ENCODE results near the gene ABI1.

ABI1 gene

DNA sequence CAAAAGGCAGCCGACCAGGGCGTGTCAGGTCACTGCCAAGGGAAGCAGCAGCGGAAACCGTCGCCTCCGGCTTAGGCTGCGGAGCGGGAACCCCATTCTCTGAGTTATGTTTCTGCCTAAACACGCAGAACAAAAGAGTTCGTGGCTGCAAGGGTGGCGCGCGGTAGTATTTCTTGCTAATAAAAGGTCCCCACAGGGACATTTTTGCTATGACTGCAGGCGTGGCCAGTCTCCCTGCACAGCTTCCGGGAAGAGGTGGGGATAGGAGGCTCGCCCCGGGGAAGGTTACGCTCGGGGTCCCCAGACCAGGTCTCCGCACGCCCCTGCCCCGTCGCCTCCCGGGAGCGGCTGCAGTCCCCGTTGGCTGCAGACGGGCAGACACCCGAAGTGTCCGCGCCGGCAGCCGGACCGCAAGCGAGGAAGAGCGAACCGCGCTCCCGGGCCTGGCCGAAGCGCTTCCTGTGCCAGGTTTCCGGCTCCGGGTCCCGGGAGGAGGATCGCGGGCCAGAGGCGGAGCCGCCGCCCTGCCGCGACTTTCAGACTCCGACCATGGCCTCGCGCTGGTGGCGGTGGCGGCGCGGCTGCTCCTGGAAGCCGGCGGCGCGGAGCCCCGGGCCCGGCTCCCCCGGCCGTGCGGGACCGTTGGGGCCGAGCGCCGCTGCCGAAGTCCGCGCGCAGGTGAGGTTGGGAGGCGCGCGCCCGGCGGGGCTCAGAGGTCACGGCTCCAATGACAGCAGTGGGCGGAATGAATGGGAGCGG lies 163.4 kb downstream of the ABI1 start, which contains the start of gene PDSS1:
Gene PDSS1 (plus strand): TSS at position 539 of the 759 bp plus-strand sequence. CDS start 11 bp downstream, at position 550.
- POLR2A ChIA-PET: no interaction called here
- CTCF ChIA-PET: interaction anchor here (1.4 to 2.7 kb wide), 6 partner anchors 12 to 185 kb away, joined by 3 to 11 read pairs (median 4); partner anchors contain the start of gene ABI1
- DNase-seq (ENCODE audit: extremely low spot score): peak; percentile 91
- TF ChIP-seq, protein P1, sequence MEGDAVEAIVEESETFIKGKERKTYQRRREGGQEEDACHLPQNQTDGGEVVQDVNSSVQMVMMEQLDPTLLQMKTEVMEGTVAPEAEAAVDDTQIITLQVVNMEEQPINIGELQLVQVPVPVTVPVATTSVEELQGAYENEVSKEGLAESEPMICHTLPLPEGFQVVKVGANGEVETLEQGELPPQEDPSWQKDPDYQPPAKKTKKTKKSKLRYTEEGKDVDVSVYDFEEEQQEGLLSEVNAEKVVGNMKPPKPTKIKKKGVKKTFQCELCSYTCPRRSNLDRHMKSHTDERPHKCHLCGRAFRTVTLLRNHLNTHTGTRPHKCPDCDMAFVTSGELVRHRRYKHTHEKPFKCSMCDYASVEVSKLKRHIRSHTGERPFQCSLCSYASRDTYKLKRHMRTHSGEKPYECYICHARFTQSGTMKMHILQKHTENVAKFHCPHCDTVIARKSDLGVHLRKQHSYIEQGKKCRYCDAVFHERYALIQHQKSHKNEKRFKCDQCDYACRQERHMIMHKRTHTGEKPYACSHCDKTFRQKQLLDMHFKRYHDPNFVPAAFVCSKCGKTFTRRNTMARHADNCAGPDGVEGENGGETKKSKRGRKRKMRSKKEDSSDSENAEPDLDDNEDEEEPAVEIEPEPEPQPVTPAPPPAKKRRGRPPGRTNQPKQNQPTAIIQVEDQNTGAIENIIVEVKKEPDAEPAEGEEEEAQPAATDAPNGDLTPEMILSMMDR (IDR thresholded peaks at IDR 0.05; ENCODE audit: control extremely low read depth, extremely low read depth, low read depth, missing control alignments): no peak

DNA sequence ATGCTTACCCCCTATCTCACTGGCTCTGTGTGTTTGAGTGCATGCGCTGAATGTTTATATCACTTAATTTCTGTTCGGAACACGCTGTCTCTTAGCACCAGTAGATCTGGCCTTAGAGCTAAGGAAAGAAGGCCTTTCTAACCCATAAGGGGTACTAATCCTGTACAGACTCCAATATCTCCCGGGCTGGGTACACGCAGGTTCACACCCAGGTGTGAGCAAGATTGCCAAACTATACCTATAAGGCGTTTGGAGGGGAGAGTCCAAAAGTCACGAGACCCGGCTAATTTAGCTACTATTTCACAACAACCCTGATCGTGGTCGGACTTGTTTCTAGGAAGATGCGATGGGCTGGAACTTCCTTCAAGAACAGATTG lies 164.0 kb downstream of the ABI1 start:
- TF ChIP-seq, protein P1 (IDR thresholded peaks at IDR 0.05; ENCODE audit: control extremely low read depth, extremely low read depth, low read depth, missing control alignments): no peak
- ChIA-PET CTCF (interaction anchor here (1.4 to 2.7 kb wide), 6 partner anchors 11 to 185 kb away, joined by 3 to 11 read pairs (median 4); partner anchors contain the start of gene ABI1), POLR2A (no interaction called here)
- no peak for DNase-seq (ENCODE audit: extremely low spot score)

Measured in GM10248 (cell line).